NOMO-1 (cell line): ENCODE data around the gene CDH23.

Source experiments
- DNase-seq, 2 experiments: peaks; one replicate each; lab custom pipeline; 2025; ENCODE audit not compliant: unreplicated experiment in 2 of 2; lab: John Stamatoyannopoulos, UW

CDH23 gene

GRCh38 chr10:71368643-71369042, 28.1 kb upstream of the CDH23 start:
- DNase-seq, result no peak

- no peak for DNase-seq
These were observed 27.1 kb upstream of the CDH23 start for GRCh38 chr10:71369602-71370001.

GRCh38 chr10:71370031-71370430, 26.7 kb upstream of the CDH23 start:
- no peak for DNase-seq

GRCh38 chr10:71371750-71372166, 25.0 kb upstream of the CDH23 start:
- DNase-seq, result peak; percentile 32 to 79

- DNase-seq, result peak; percentile 49 to 79
These were observed 23.7 kb upstream of the CDH23 start for GRCh38 chr10:71372882-71373495.

- no peak for DNase-seq
These were observed 22.1 kb upstream of the CDH23 start for GRCh38 chr10:71374481-71375233.

- no peak for DNase-seq
These were observed 20.8 kb upstream of the CDH23 start for GRCh38 chr10:71375952-71376351.

- peak; percentile 60 to 87 for DNase-seq
These were observed 18.2 kb upstream of the CDH23 start for GRCh38 chr10:71378336-71379117.

GRCh38 chr10:71379118-71379766, 17.5 kb upstream of the CDH23 start:
- peak in 1 of 2 experiments; percentile 46 for DNase-seq

- no peak for DNase-seq
These were observed 15.9 kb upstream of the CDH23 start for GRCh38 chr10:71380841-71381240.

- no peak for DNase-seq
These were observed 15.1 kb upstream of the CDH23 start for GRCh38 chr10:71381611-71382010.

GRCh38 chr10:71382028-71382427, 14.7 kb upstream of the CDH23 start:
- no peak for DNase-seq

GRCh38 chr10:71382757-71383156, 14.0 kb upstream of the CDH23 start:
- DNase-seq, result peak; percentile 58 to 89

- peak; percentile 10 to 31 for DNase-seq
These were observed 12.6 kb upstream of the CDH23 start for GRCh38 chr10:71383972-71384687.

- no peak for DNase-seq
These were observed 8.5 kb upstream of the CDH23 start for GRCh38 chr10:71388171-71388570.

- no peak for DNase-seq
These were observed 8.0 kb upstream of the CDH23 start for GRCh38 chr10:71388583-71389310.

- no peak for DNase-seq
These were observed 6.8 kb upstream of the CDH23 start for GRCh38 chr10:71389768-71390460.

GRCh38 chr10:71390461-71390835, 6.3 kb upstream of the CDH23 start:
- DNase-seq, result no peak
